Measurements from ENCODE around the gene DHX38. TPM values are rescaled to one million over a fixed set of nuclear protein-coding genes. Genes with fewer than 3 reads are reported as not detected.

DHX38 gene
- total and polyA plus RNA-seq, 2 of the 13 experiments (the other 11 are each of a cell fraction or from before 2014, with no cell fraction given), result 54.4 to 85.9 TPM

- TF ChIP-seq ZNF280D (CRISPR knock-in tag; IDR thresholded peaks at IDR 0.05) (no peak), MXD4 (CRISPR knock-in tag; IDR thresholded peaks at IDR 0.05) (peak; percentile 83; the same call in 1 of the 2 replicates), HMG20A (CRISPR knock-in tag; IDR thresholded peaks at IDR 0.05; ENCODE audit: borderline replicate concordance) (0 out of 2 replicates have a peak, but pooled peaks have one; percentile 67), ZNF530 (CRISPR knock-in tag; IDR thresholded peaks at IDR 0.05; ENCODE audit: low read depth) (no peak), JUN (CRISPR knock-in tag; IDR thresholded peaks at IDR 0.05) (no peak), SKI (IDR thresholded peaks at IDR 0.05; ENCODE audit: partially characterized antibody) (peak; percentile 63), BRCA1 (CRISPR knock-in tag; IDR thresholded peaks at IDR 0.05) (no peak; the same call in 1 of the 2 replicates), ZNF407 (CRISPR knock-in tag; IDR thresholded peaks at IDR 0.05; ENCODE audit: not compliant biosample characterization) (no peak), ZNF430 (CRISPR knock-in tag; IDR thresholded peaks at IDR 0.05) (0 out of 2 replicates have a peak, but pooled peaks have one; percentile 14), NR1H2 (CRISPR knock-in tag; IDR thresholded peaks at IDR 0.05; ENCODE audit: borderline replicate concordance, low read depth) (no peak), BCL6 (CRISPR knock-in tag; IDR thresholded peaks at IDR 0.05) (peak; percentile 60), ZNF34 (CRISPR knock-in tag; IDR thresholded peaks at IDR 0.05; ENCODE audit: borderline replicate concordance) (no peak), SMYD3 (CRISPR knock-in tag; IDR thresholded peaks at IDR 0.05) (0 out of 2 replicates have a peak, but pooled peaks have one; percentile 29), KMT2A (CRISPR knock-in tag; IDR thresholded peaks at IDR 0.05) (no peak), ZNF362 (CRISPR knock-in tag; IDR thresholded peaks at IDR 0.05; ENCODE audit: borderline replicate concordance) (no peak)
Observed at GRCh38 chr16:72072514-72073342, 20.9 kb upstream of the DHX38 start (continued).
